NB4 (cell line): ENCODE data around the gene CACNA2D3.

Experiments
- CTCF ChIP-seq: IDR thresholded peaks from one replicate; pipeline ENCODE4 v1.5.1; 2012; ENCODE audit warnings: low read depth, low read length
- MYC ChIP-seq: IDR thresholded peaks from 2 replicates; pipeline ENCODE4 v1.6.1; 2011; ENCODE audit warnings: low read depth, low read length
- POLR2A ChIP-seq: IDR thresholded peaks from 2 replicates; pipeline ENCODE4 v1.6.1; 2011; ENCODE audit warnings: mild to moderate bottlenecking; ENCODE audit not compliant: insufficient read length; ENCODE audit errors: extremely low read depth

DNA sequence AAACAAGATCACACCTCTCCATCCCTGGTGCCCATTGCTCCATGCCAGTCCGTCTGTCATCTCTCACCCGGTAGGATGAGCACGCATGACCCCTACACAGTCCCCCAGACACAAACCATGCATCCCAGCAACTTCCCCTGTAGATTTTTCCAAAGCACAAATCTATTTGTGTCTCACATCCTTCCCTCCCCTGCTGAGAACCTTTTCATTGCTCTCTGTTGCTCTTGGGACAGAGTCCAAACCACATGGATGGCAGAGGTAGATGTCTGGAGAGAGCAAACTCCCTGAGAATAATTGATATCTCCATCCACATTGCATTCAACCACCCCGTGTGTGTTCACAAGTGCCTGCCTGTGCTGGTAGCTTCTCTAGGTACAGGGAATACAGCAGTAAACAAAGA, 835.4 kb downstream of the CACNA2D3 start:
- TF ChIP-seq POLR2A (no peak), CTCF (no peak), MYC (no peak)
